Heart left ventricle (tissue), 16 donors: ENCODE data around the gene RPS14. TPM values are rescaled to one million over a fixed set of nuclear protein-coding genes. Genes with fewer than 3 reads are reported as not detected.

ENCODE experiments used
- ATAC-seq, 4 donors: fragments of 200-7000 bp; cut with Tn5 transposase; one replicate each; pipeline ENCODE4 v1.9.1; 2020 to 2022; ENCODE audit warnings: moderate library complexity in 4 of 4, mild to moderate bottlenecking in 3 of 4, moderate number of reproducible peaks in 1 of 4
- DNase-seq, 5 donors: peaks; one replicate each; pipeline ENCODE4 v3.0.0-alpha.2; 2020
- H3K27ac ChIP-seq, 12 donors: fragments of 200-600 bp; sonication (generic) in 4 of 12; one replicate each; pipeline versions ENCODE4 v1.5.0 to v1.8.0; 2016 to 2022; ENCODE audit warnings: mild to moderate bottlenecking in 2 of 12
- H3K27me3 ChIP-seq, 9 donors: fragments of 200-600 bp; sonication (generic) in 2 of 9; one replicate each; pipeline versions ENCODE4 v1.5.1 to v1.8.0; 2016 to 2022; ENCODE audit warnings: mild to moderate bottlenecking in 3 of 9
- H3K36me3 ChIP-seq, 9 donors: fragments of 200-600 bp; sonication (generic) in 2 of 9; one replicate each; pipeline versions ENCODE4 v1.5.0 to v1.8.0; 2018 to 2022; ENCODE audit warnings: mild to moderate bottlenecking in 2 of 9
- H3K4me1 ChIP-seq, 12 donors: fragments of 200-600 bp; sonication (generic) in 4 of 12; one replicate each; pipeline versions ENCODE4 v1.5.0 to v1.8.0; 2016 to 2022; ENCODE audit warnings: mild to moderate bottlenecking in 3 of 12
- H3K4me3 ChIP-seq, 12 donors: fragments of 200-600 bp; sonication (generic) in 4 of 12; one replicate each; pipeline versions ENCODE4 v1.5.0 to v1.8.0; 2017 to 2022; ENCODE audit warnings: mild to moderate bottlenecking in 9 of 12, moderate library complexity in 4 of 12
- H3K9me3 ChIP-seq, 12 donors: fragments of 200-600 bp; sonication (generic) in 4 of 12; one replicate each; pipeline versions ENCODE4 v1.5.0 to v1.8.0; 2016 to 2022; ENCODE audit warnings: mild to moderate bottlenecking in 1 of 12
- CTCF ChIP-seq, 12 donors: fragments of 200-600 bp; sonication (generic) in 4 of 12; IDR thresholded peaks; one replicate each; pipeline versions ENCODE4 v1.5.0 to v1.8.0; 2018 to 2022; ENCODE audit warnings: antibody characterized with exemption in 12 of 12, mild to moderate bottlenecking in 5 of 12
- POLR2A ChIP-seq, 2 donors: fragments of 450-650 bp; IDR thresholded peaks; one replicate each; pipeline ENCODE4 v1.6.1; 2017; ENCODE audit warnings: antibody characterized with exemption in 2 of 2, mild to moderate bottlenecking in 2 of 2, moderate library complexity in 2 of 2
- WGBS, 4 donors: extraction: QIAGEN DNeasy Blood & Tissue Kit in 2 of 4; methylation state at CpG; one replicate each; pipeline versions ENCODE4 v1.1.5 to v1.1.7; 2013 to 2018; 5-methylcytosine and 5-hydroxymethylcytosine counted together
- intact Hi-C, 10 donors: fragments of 100-400 bp; cut with DNase I; formaldehyde crosslinking; loops; one replicate each; pipeline versions ENCODE4 v1.11.1 to v1.14.2; 2022
- polyA plus RNA-seq, 2 donors: library from polyadenylated mRNA; stranded (reverse); fragments of 200-250 nt; gene quantifications; one replicate each; pipeline ENCODE4 v1.2.3, GENCODE V29; 2013
- total RNA-seq, 9 donors: library from RNA; depleted of rRNA in 2 of 9; stranded (reverse); fragments of >200 nt in 2 of 9; fragmentation: NEBNext Ultra II Directional in 3 of 9; extraction: Animal tissue kit (Norgen Biotek cat#: 25700) in 3 of 9; gene quantifications; one replicate each; pipeline versions ENCODE4 v1.1.0 to v1.2.4, GENCODE V29; 2016 to 2023
- donor health status: ischemic (EF 13 %, LVEDD 7.1; RV severe dilation, severe dysfunction).
- donor health status: healthy with polysubstance abuse.
- donor health status: DM: no; HTN: yes; CAD: no.
- donor health status: DM: no; HTN: no; CAD: no.
- donor health status: ischemic (EF 25% LVEDD 6.9; RV normal size, moderate dysfunction).
- donor health status: ischemic (EF 25% LVEDD 5.7; RV mildly dilated, moderate dysfunction).
- donor health status: healthy.
- donor health status: DM: yes; HTN: yes; CAD: no.
- donor health status: ischemic (EF 35%, LVEDD 5.7; RV mildly dilated, moderate dysfunction).
- donor health status: nonischemic (EF 11% LVEDD 7.7; RV severe dilation, severe dysfunction).
- donor health status: DM: yes; HTN: yes; CAD: no.
- donor health status: PGD.
- donor health status: ischemic (EF 29% LVEDD 5.4; RV normal size, mild dysfunction).
- donor health status: nonischemic (EF 23%, LVEDD 6.1; RV moderate dilation, normal function).

Gene RPS14
- total and polyA plus RNA-seq, 11 donors: 1,031 to 3,474 (median 1,358) TPM

- 45 to 73% (median 62%) methylated on average over 4 of the region's 4 CpGs for WGBS, 4 donors
- intact Hi-C loops: no loop called here
- H3K4me1 ChIP-seq: peaks cover 34 to 80% (median 72%) of the 10 kb centered on the region in 12 donors
- H3K4me3 ChIP-seq: no peak overlapping the region
- DNase-seq (no peak), ATAC-seq (no peak)
- H3K36me3 ChIP-seq: peaks cover 0 to 18% (median 4%) of the 10 kb centered on the region in 9 donors
- no peak for TF ChIP-seq POLR2A (IDR thresholded peaks at IDR 0.05)
- TF ChIP-seq CTCF (IDR thresholded peaks at IDR 0.05): no peak
- no peaks in the 10 kb centered on the region for H3K9me3 ChIP-seq
- peak overlapping the region in 11 of 12 donors; percentile 17 to 100 (median 97) for H3K27ac ChIP-seq
- no peaks in the 10 kb centered on the region for H3K27me3 ChIP-seq
Measured at GRCh38 chr5:150491876-150492275, 42.3 kb upstream of the RPS14 start.

DNA sequence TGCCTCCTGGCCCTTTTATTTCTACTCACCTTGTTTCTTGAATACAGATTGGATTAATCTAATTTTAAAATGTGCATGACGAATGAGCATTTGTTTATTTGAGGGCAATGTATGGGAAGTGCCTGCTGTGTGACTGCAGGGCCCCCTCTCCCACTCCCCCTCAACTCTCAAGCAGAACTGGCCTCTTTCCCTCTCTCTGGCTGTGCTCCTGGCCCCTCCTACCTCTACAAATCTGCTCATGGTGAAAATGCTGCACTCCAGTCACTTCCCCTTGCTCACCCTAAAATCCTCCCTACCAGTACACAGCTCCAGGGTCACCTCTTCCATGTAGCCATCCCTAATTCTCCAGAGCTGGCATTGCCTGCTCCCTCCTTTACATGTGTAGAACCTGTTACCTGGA lies 41.2 kb upstream of the RPS14 start:
- intact Hi-C loops: no loop called here
- H3K9me3 ChIP-seq: no peaks in the 10 kb centered on the region
- H3K4me1 ChIP-seq: peaks cover 34 to 72% (median 65%) of the 10 kb centered on the region in 12 donors
- H3K36me3 ChIP-seq: peaks cover 0 to 16% (median 4%) of the 10 kb centered on the region in 9 donors
- no peak overlapping the region for H3K4me3 ChIP-seq
- no peak for TF ChIP-seq POLR2A (IDR thresholded peaks at IDR 0.05)
- no peak for TF ChIP-seq CTCF (IDR thresholded peaks at IDR 0.05)
- no peak for DNase-seq
- H3K27me3 ChIP-seq: no peaks in the 10 kb centered on the region
- peak overlapping the region; percentile 24 to 100 (median 97) for H3K27ac ChIP-seq
- 26 to 64% (median 30%) methylated on average over 1 of the region's 1 CpG for WGBS, 4 donors
- no peak for ATAC-seq

- Histone ChIP-seq H3K36me3 (peaks cover 0 to 14% (median 4%) of the 10 kb centered on the region in 9 donors), H3K27ac (peak overlapping the region; percentile 24 to 100 (median 97)), H3K9me3 (no peaks in the 10 kb centered on the region), H3K27me3 (no peaks in the 10 kb centered on the region), H3K4me3 (peak overlapping the region in 1 of 12 donors; percentile 22), H3K4me1 (peaks cover 34 to 75% (median 67%) of the 10 kb centered on the region in 12 donors)
- intact Hi-C loops: no loop called here
- no peak for ATAC-seq
- TF ChIP-seq POLR2A (IDR thresholded peaks at IDR 0.05) (no peak), CTCF (IDR thresholded peaks at IDR 0.05) (no peak)
- 75 to 86% (median 84%) methylated on average over 2 of the region's 2 CpGs for WGBS, 4 donors
- DNase-seq: no peak
Measured at GRCh38 chr5:150490296-150490669, 40.7 kb upstream of the RPS14 start.

GRCh38 chr5:150489360-150490295 lies 40.1 kb upstream of the RPS14 start:
- TF ChIP-seq POLR2A (IDR thresholded peaks at IDR 0.05) (no peak), CTCF (IDR thresholded peaks at IDR 0.05) (no peak)
- ATAC-seq (no peak), DNase-seq (peak in 1 of 5 donors; percentile 64)
- Histone ChIP-seq H3K27me3 (no peaks in the 10 kb centered on the region), H3K4me1 (peaks cover 34 to 77% (median 68%) of the 10 kb centered on the region in 12 donors), H3K4me3 (peak overlapping the region in 7 of 12 donors; percentile 4 to 100 (median 93)), H3K9me3 (no peaks in the 10 kb centered on the region), H3K27ac (peak overlapping the region; percentile 94 to 100 (median 97)), H3K36me3 (peaks cover 0 to 9% (median 3%) of the 10 kb centered on the region in 9 donors)
- 30 to 42% (median 38%) methylated on average over 9 of the region's 9 CpGs for WGBS, 4 donors
- intact Hi-C loops: loop anchor here in 8 of 10 donors (2.0 to 10.0 kb wide), 5 partner anchors 33 to 55 kb away; no protein-coding TSS in a partner anchor
